Subcutaneous adipose tissue (tissue), 4 donors: Measurements from ENCODE around the gene TACC2. TPM values are rescaled to one million over a fixed set of nuclear protein-coding genes. Genes with fewer than 3 reads are reported as not detected.

Experiments used
- CTCF ChIP-seq: fragments of 450-650 bp; IDR thresholded peaks from one replicate; pipeline ENCODE4 v1.5.1; 2016; ENCODE audit warnings: low read depth, mild to moderate bottlenecking, control low read depth, antibody characterized with exemption, moderate library complexity
- total RNA-seq, 4 donors: library from RNA; depleted of rRNA; stranded (reverse); fragments of >200 nt; gene quantifications; one replicate each; pipeline ENCODE4 v1.1.0, GENCODE V29; 2016

TACC2 gene
- total RNA-seq, 4 donors from 2014 or later: 16.1 to 71.6 (median 23.3) TPM

GRCh38 chr10:122056431-122057094 is 67.6 kb downstream of the TACC2 start:
- no peak for TF ChIP-seq CTCF

GRCh38 chr10:122057841-122058413 is 69.0 kb downstream of the TACC2 start:
- TF ChIP-seq CTCF: no peak

GRCh38 chr10:122060250-122060649 is 71.3 kb downstream of the TACC2 start:
- no peak for TF ChIP-seq CTCF

GRCh38 chr10:122062831-122063674 is 74.1 kb downstream of the TACC2 start:
- TF ChIP-seq CTCF: no peak

- TF ChIP-seq CTCF: no peak
Measured at GRCh38 chr10:122068844-122069243, 79.9 kb downstream of the TACC2 start.

GRCh38 chr10:122072491-122072890 is 83.5 kb downstream of the TACC2 start:
- no peak for TF ChIP-seq CTCF

GRCh38 chr10:122073508-122073907 is 84.5 kb downstream of the TACC2 start:
- no peak for TF ChIP-seq CTCF
